Measurements from ENCODE around the gene THSD4. TPM values are rescaled to one million over a fixed set of nuclear protein-coding genes. Genes with fewer than 3 reads are reported as not detected.

Gene THSD4
- total RNA-seq, 1 experiment from 2014 or later = 36.3 TPM

GRCh38 chr15:71282076-71282475 lies 166.8 kb downstream of the THSD4 start:
- H3K9me3 Mint-ChIP-seq (ENCODE audit: unreplicated experiment) = no peaks in the 10 kb centered on the region
- no TSS peak for BruUV-seq (replicated peaks)
- H3K4me3 Mint-ChIP-seq (ENCODE audit: unreplicated experiment) = no peak overlapping the region
- no peak overlapping the region for H3K27ac Mint-ChIP-seq (ENCODE audit: low read depth, unreplicated experiment)
- peaks cover 36% of the 10 kb centered on the region for H3K4me1 Mint-ChIP-seq (ENCODE audit: insufficient read depth, unreplicated experiment)
- no peaks in the 10 kb centered on the region for H3K36me3 Mint-ChIP-seq (ENCODE audit: insufficient read depth, unreplicated experiment)
- TF ChIP-seq CTCF (IDR thresholded peaks at IDR 0.05; ENCODE audit: unreplicated experiment) = no peak
- CTCF ChIA-PET = interaction anchor here (0.6 kb wide), 1 partner anchor 10 kb away, joined by 5 read pairs; no protein-coding TSS in a partner anchor
- intact Hi-C loops (cut with micrococcal nuclease) = no loop called here
- peak; percentile 48 for DNase-seq (ENCODE audit: unreplicated experiment)
- H3K27me3 Mint-ChIP-seq (ENCODE audit: insufficient read depth, unreplicated experiment) = no peaks in the 10 kb centered on the region
- POLR2A ChIA-PET = interaction anchor here (0.7 to 1.9 kb wide), 3 partner anchors 12 to 122 kb away, joined by 3 to 7 read pairs (median 3); no protein-coding TSS in a partner anchor

GRCh38 chr15:71288348-71288955 lies 173.2 kb downstream of the THSD4 start:
- Mint-ChIP-seq H3K36me3 (ENCODE audit: insufficient read depth, unreplicated experiment) (no peaks in the 10 kb centered on the region), H3K27ac (ENCODE audit: low read depth, unreplicated experiment) (no peak overlapping the region), H3K4me1 (ENCODE audit: insufficient read depth, unreplicated experiment) (peaks cover 11% of the 10 kb centered on the region), H3K27me3 (ENCODE audit: insufficient read depth, unreplicated experiment) (no peaks in the 10 kb centered on the region), H3K9me3 (ENCODE audit: unreplicated experiment) (peaks cover 8% of the 10 kb centered on the region), H3K4me3 (ENCODE audit: unreplicated experiment) (no peak overlapping the region)
- ChIA-PET POLR2A (no interaction called here), CTCF (interaction anchor here (0.6 kb wide), 2 partner anchors 38 to 233 kb away, joined by 3 read pairs; no protein-coding TSS in a partner anchor)
- no TSS peak for BruUV-seq (replicated peaks)
- intact Hi-C loops (cut with micrococcal nuclease) = no loop called here
- TF ChIP-seq CTCF (IDR thresholded peaks at IDR 0.05; ENCODE audit: unreplicated experiment) = no peak
- DNase-seq (ENCODE audit: unreplicated experiment) = no peak

- intact Hi-C loops (cut with micrococcal nuclease) = loop anchor here (10.0 kb wide), 1 partner anchor 455 kb away; no protein-coding TSS in a partner anchor
- DNase-seq (ENCODE audit: unreplicated experiment) = no peak
- Mint-ChIP-seq H3K27me3 (ENCODE audit: insufficient read depth, unreplicated experiment) (no peaks in the 10 kb centered on the region), H3K4me3 (ENCODE audit: unreplicated experiment) (no peak overlapping the region), H3K27ac (ENCODE audit: low read depth, unreplicated experiment) (peak overlapping the region; percentile 31), H3K9me3 (ENCODE audit: unreplicated experiment) (peaks cover 8% of the 10 kb centered on the region), H3K4me1 (ENCODE audit: insufficient read depth, unreplicated experiment) (peaks cover 26% of the 10 kb centered on the region), H3K36me3 (ENCODE audit: insufficient read depth, unreplicated experiment) (no peaks in the 10 kb centered on the region)
- no peak for TF ChIP-seq CTCF (IDR thresholded peaks at IDR 0.05; ENCODE audit: unreplicated experiment)
- ChIA-PET POLR2A (interaction anchor here (0.5 to 0.6 kb wide), 3 partner anchors 11 to 257 kb away, joined by 3 read pairs; no protein-coding TSS in a partner anchor), CTCF (no interaction called here)
- BruUV-seq (replicated peaks) = no TSS peak
Measured at GRCh38 chr15:71290002-71290401, 174.7 kb downstream of the THSD4 start.

- POLR2A ChIA-PET = interaction anchor here (1.4 kb wide), 1 partner anchor 12 kb away, joined by 5 read pairs; no protein-coding TSS in a partner anchor
- BruUV-seq (replicated peaks) = no TSS peak
- CTCF ChIA-PET = no interaction called here
Measured at GRCh38 chr15:71290881-71291635, 175.8 kb downstream of the THSD4 start.

More at GRCh38 chr15:71290881-71291635, 175.8 kb downstream of the THSD4 start:
- peaks cover 8% of the 10 kb centered on the region for H3K9me3 Mint-ChIP-seq (ENCODE audit: unreplicated experiment)
- no peaks in the 10 kb centered on the region for H3K27me3 Mint-ChIP-seq (ENCODE audit: insufficient read depth, unreplicated experiment)
- no peak for TF ChIP-seq CTCF (IDR thresholded peaks at IDR 0.05; ENCODE audit: unreplicated experiment)
- H3K4me3 Mint-ChIP-seq (ENCODE audit: unreplicated experiment) = no peak overlapping the region
- DNase-seq (ENCODE audit: unreplicated experiment) = no peak
- intact Hi-C loops (cut with micrococcal nuclease) = loop anchor here (10.0 kb wide), 1 partner anchor 454 kb away; no protein-coding TSS in a partner anchor
- H3K27ac Mint-ChIP-seq (ENCODE audit: low read depth, unreplicated experiment) = no peak overlapping the region
- peaks cover 37% of the 10 kb centered on the region for H3K4me1 Mint-ChIP-seq (ENCODE audit: insufficient read depth, unreplicated experiment)
- peaks cover 6% of the 10 kb centered on the region for H3K36me3 Mint-ChIP-seq (ENCODE audit: insufficient read depth, unreplicated experiment)

All from MCF 10A (cell line).